Fibroblast of lung (primary cell): ENCODE measurements around the gene SLC22A1.

Experiments used
- CTCF ChIP-seq, 2 donors: IDR thresholded peaks in 1 of 2; conservative IDR thresholded peaks in 1 of 2; 1 replicate in 1 of 2; 2 replicates in 1 of 2; pipeline ENCODE4 v1.5.1; 2011 to 2012; ENCODE audit warnings: low read length in 2 of 2, control low read depth in 1 of 2, inconsistent platforms in 1 of 2, low read depth in 1 of 2, mild to moderate bottlenecking in 1 of 2
- EZH2 ChIP-seq: IDR thresholded peaks from 2 replicates; pipeline ENCODE4 v1.5.1; 2012; ENCODE audit warnings: low read length, control low read depth, mild to moderate bottlenecking; ENCODE audit errors: missing control alignments

- TF ChIP-seq CTCF (conservative IDR thresholded peaks at IDR 0.05 in 1 of 2, IDR thresholded peaks at IDR 0.05 in 1 of 2; ENCODE audit: low read depth in 1 of 2, low read length in 2 of 2) (no peak), EZH2 (no peak)
Observed at GRCh38 chr6:160163912-160164311, 42.3 kb downstream of the SLC22A1 start.
